PC-9 (cell line): ENCODE results near the gene CDR2L.

Experiments used
- EZH2 ChIP-seq: fragments of 200-600 bp; sonication (generic); IDR thresholded peaks from 2 replicates; pipeline ENCODE4 v1.8.0; 2017; ENCODE audit warnings: antibody characterized with exemption, low read depth
- TF ChIP-seq, protein P1 (sequence below): fragments of 200-600 bp; sonication (generic); conservative IDR thresholded peaks from 2 replicates; pipeline ENCODE4 v1.6.1; 2017; ENCODE audit warnings: mixed run types, antibody characterized with exemption, mild to moderate bottlenecking, moderate library complexity

DNA sequence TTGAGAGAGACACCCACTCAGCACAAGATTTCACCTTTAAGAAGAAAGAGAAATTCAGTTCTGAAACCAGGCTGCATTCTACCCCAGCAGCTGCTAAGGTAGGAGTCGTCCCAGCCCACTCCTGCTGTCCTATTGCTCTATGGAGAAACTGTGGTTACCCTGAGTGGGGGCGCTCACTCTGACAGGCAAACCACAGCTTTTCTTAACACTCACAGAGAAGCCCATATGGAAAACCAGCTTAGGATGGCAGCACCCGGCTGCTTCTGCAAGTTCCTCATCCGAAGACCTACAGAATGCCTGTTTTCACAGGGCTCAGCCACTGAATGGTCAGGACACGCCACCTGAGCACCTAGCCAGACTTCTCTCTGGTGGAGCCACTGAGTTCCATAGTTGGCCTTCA is 51.8 kb downstream of the CDR2L start:
- TF ChIP-seq, protein P1, sequence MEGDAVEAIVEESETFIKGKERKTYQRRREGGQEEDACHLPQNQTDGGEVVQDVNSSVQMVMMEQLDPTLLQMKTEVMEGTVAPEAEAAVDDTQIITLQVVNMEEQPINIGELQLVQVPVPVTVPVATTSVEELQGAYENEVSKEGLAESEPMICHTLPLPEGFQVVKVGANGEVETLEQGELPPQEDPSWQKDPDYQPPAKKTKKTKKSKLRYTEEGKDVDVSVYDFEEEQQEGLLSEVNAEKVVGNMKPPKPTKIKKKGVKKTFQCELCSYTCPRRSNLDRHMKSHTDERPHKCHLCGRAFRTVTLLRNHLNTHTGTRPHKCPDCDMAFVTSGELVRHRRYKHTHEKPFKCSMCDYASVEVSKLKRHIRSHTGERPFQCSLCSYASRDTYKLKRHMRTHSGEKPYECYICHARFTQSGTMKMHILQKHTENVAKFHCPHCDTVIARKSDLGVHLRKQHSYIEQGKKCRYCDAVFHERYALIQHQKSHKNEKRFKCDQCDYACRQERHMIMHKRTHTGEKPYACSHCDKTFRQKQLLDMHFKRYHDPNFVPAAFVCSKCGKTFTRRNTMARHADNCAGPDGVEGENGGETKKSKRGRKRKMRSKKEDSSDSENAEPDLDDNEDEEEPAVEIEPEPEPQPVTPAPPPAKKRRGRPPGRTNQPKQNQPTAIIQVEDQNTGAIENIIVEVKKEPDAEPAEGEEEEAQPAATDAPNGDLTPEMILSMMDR, result no peak
- no peak for TF ChIP-seq EZH2
